ENCODE measurements around the gene EHMT2. TPM values are rescaled to one million over a fixed set of nuclear protein-coding genes. Genes with fewer than 3 reads are reported as not detected.

Gene EHMT2
- total RNA-seq, 4 donors from 2014 or later = 23.4 to 34.5 (median 27.4) TPM

DNA sequence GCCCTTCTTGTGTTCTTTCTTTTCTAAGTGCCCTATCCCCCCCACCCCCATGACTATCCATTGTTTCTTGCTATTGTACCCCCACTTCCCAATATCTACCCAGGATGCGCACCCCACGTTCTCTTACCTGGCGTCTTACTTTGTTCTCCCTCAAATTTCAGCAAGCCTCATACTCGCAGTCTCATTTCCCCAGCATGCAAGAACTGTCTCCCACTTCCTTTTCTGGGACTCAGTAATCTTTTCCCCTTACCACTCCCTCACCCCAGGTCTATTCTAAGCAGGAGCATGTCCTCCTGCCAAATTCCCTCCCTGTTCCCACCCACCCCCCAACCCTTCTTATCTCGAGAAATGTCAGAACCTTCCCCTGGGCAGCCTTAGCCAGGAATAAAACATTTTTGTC, 1.7 kb upstream of the EHMT2 start:
- TF ChIP-seq, protein P1, sequence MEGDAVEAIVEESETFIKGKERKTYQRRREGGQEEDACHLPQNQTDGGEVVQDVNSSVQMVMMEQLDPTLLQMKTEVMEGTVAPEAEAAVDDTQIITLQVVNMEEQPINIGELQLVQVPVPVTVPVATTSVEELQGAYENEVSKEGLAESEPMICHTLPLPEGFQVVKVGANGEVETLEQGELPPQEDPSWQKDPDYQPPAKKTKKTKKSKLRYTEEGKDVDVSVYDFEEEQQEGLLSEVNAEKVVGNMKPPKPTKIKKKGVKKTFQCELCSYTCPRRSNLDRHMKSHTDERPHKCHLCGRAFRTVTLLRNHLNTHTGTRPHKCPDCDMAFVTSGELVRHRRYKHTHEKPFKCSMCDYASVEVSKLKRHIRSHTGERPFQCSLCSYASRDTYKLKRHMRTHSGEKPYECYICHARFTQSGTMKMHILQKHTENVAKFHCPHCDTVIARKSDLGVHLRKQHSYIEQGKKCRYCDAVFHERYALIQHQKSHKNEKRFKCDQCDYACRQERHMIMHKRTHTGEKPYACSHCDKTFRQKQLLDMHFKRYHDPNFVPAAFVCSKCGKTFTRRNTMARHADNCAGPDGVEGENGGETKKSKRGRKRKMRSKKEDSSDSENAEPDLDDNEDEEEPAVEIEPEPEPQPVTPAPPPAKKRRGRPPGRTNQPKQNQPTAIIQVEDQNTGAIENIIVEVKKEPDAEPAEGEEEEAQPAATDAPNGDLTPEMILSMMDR (IDR thresholded peaks at IDR 0.05) = no peak
- 67 to 79% methylated on average over 5 of the region's 5 CpGs for WGBS, 2 donors
- Histone ChIP-seq H3K4me1 (peaks cover 28 to 68% (median 29%) of the 10 kb centered on the region in 3 donors), H3K27ac (peak overlapping the region in 1 of 4 donors; percentile 98), H3K36me3 (peaks cover 0 to 23% (median 0%) of the 10 kb centered on the region in 3 donors), H3K4me3 (no peak overlapping the region), H3K9me3 (no peaks in the 10 kb centered on the region), H3K27me3 (no peaks in the 10 kb centered on the region)
- no peak for DNase-seq
- intact Hi-C loops (cut with DNase I) = no loop called here

DNA sequence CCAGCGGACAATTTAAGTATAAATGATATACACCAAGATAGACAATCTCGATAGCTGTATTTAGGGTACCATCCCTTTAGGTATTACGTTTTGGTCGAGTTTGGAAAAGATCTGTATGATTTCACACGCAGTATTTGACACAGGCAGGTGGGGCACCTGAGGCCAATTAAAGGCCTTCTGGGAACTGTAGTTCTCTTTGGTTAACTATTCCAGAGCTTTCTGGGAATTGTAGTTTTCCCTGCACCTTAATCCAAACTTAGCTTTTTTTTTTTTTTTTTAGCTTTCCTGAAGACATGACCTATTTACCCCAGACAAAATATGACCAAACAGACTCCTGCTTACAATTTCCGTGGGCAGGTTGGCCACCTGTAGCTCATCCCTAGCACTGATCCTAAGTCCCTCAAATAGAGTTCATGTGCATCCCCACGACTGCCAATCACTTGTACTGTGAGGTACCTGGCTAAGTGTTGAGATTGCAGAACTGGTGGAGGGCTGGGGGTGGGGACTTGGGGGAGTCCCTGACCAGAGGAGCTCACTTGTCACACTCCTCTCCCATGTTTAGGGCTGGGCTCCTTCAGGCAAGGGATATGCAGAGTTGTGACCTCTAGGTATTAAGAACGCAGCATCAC, 999 bp upstream of the EHMT2 start:
- Histone ChIP-seq H3K9me3 (no peaks in the 10 kb centered on the region), H3K27ac (peak overlapping the region; percentile 81 to 98 (median 86)), H3K36me3 (peaks cover 0 to 30% (median 0%) of the 10 kb centered on the region in 3 donors), H3K4me3 (peak overlapping the region; percentile 79 to 98 (median 96)), H3K27me3 (no peaks in the 10 kb centered on the region), H3K4me1 (peaks cover 28 to 62% (median 29%) of the 10 kb centered on the region in 3 donors)
- 13 to 16% methylated on average over 8 of the region's 8 CpGs for WGBS, 2 donors
- DNase-seq = no peak
- TF ChIP-seq POLR2A (IDR thresholded peaks at IDR 0.05) = peak in 1 of 4 donors; percentile 22
- TF ChIP-seq, protein P1 (IDR thresholded peaks at IDR 0.05) = no peak
- intact Hi-C loops (cut with DNase I) = no loop called here

DNA sequence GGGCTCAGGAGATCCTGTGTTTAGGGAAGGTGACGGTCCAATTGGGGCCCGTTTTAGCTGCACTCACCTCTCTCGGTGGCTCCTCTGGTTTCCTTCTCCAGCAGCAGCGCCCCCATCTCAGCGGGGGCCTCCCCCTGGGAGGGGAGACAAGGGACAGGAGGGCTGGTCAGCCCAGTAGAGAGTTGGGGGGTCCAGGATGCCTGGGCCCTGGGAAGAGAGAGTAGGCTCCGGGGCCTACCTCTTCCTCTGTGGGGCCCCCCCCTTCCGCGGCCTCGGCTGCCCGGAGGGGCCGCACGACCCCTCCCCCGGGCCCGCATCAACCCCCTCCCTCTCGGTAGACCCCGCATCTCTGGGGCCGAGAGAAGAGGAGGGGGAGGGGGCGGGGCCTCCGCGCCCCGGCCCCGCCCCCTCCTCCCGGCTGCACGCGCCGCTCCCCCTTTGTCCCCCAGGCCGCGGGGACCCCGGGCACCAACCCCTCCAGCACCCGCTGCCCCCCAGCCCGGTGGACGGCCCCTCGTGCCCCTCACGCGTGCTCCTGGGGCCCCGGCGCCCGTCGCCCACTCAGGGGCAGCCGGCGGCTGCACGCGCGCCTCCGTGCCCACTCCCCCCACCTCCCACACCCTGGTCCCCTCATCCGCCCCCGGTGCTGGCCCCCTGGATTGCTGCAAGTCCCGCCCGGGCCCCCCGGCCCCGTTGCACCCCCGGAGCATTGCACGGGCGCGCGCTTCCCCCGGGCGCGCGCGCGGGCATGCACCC, 464 bp downstream of the EHMT2 start:
- peak overlapping the region; percentile 79 to 98 (median 96) for H3K4me3 ChIP-seq
- peaks cover 20 to 48% (median 21%) of the 10 kb centered on the region in 3 donors for H3K4me1 ChIP-seq
- intact Hi-C loops (cut with DNase I) = no loop called here
- peaks cover 4 to 44% (median 14%) of the 10 kb centered on the region in 3 donors for H3K36me3 ChIP-seq
- no peaks in the 10 kb centered on the region for H3K27me3 ChIP-seq
- 3 to 6% methylated on average over 3 to 5 of the region's 62 CpGs for WGBS, 2 donors
- H3K27ac ChIP-seq = peak overlapping the region; percentile 81 to 98 (median 86)
- TF ChIP-seq POLR2A (IDR thresholded peaks at IDR 0.05) = no peak
- TF ChIP-seq, protein P1 (IDR thresholded peaks at IDR 0.05) = no peak
- no peaks in the 10 kb centered on the region for H3K9me3 ChIP-seq
- no peak for DNase-seq

DNA sequence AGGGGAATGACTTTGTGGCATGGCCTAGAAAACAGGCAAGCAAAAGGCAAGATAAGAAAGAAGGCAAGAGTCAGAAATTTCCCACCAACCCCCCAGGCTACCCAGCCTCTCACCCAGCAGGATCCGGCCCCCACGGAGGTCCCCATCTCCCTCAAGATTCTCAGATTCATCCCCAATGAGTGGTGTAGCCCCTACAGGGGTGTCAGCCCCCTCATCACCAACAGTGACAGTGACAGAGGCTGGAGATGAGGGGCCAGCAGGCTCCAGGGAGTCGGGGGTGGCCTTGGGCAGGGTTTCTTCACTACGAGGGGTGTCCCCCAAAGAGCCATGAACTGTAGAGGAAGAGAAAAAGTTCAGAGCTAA, 1.0 kb downstream of the EHMT2 start:
- no peak for DNase-seq
- H3K36me3 ChIP-seq = peaks cover 4 to 50% (median 17%) of the 10 kb centered on the region in 3 donors
- peaks cover 20 to 46% (median 21%) of the 10 kb centered on the region in 3 donors for H3K4me1 ChIP-seq
- peak overlapping the region; percentile 81 to 98 (median 86) for H3K27ac ChIP-seq
- intact Hi-C loops (cut with DNase I) = no loop called here
- TF ChIP-seq POLR2A (IDR thresholded peaks at IDR 0.05) = no peak
- TF ChIP-seq, protein P1 (IDR thresholded peaks at IDR 0.05) = no peak
- H3K4me3 ChIP-seq = peak overlapping the region; percentile 79 to 98 (median 96)
- H3K9me3 ChIP-seq = no peaks in the 10 kb centered on the region
- 44 to 67% methylated on average over 2 to 4 of the region's 4 CpGs for WGBS, 2 donors
- no peaks in the 10 kb centered on the region for H3K27me3 ChIP-seq

DNA sequence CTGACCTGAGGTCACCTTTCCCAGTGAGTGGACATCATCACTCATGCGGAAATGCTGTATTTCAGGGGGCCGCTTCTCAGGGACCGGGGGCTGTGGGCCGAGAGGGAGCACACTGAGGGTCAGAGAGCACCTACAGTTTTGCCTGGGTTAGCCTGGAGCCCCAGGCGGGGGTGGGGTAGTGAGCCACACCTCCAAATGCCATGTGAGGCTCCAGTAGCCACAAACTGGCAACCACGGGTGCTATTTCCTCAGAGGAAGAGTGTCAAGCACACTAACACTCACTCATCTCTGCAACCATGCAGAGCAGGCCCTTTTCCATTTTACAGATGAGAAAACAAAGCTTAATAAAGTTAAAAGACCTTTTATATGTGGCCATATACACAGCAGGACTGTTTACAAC, 4.7 kb downstream of the EHMT2 start:
- Histone ChIP-seq H3K4me1 (peaks cover 6 to 19% (median 7%) of the 10 kb centered on the region in 3 donors), H3K27me3 (no peaks in the 10 kb centered on the region), H3K27ac (no peak overlapping the region), H3K36me3 (peaks cover 19 to 87% (median 34%) of the 10 kb centered on the region in 3 donors), H3K4me3 (no peak overlapping the region), H3K9me3 (no peaks in the 10 kb centered on the region)
- intact Hi-C loops (cut with DNase I) = no loop called here
- WGBS, 2 donors = 44% methylated on average over 2 of the region's 6 CpGs; no CpG with 5 or more reads in 1 of the 2 donors
- no peak for TF ChIP-seq POLR2A (IDR thresholded peaks at IDR 0.05)
- TF ChIP-seq, protein P1 (IDR thresholded peaks at IDR 0.05) = no peak
- no peak for DNase-seq

Measured in esophagus squamous epithelium (tissue), 5 donors.